Natural killer cell (primary cell): ENCODE measurements around the gene TWSG1. TPM values are rescaled to one million over a fixed set of nuclear protein-coding genes. Genes with fewer than 3 reads are reported as not detected.

ENCODE experiments used
- ATAC-seq, 3 donors: fragments of 150-1000 bp in 2 of 3; fragments of 200-7000 bp in 1 of 3; cut with Tn5 transposase; 1 replicate in 1 of 3; 2 replicates in 2 of 3; pipeline ENCODE4 v1.10.0; 2021; ENCODE audit warnings: mild to moderate bottlenecking in 2 of 3, moderate library complexity in 2 of 3
- DNase-seq, 2 donors: peaks; one replicate each; pipeline versions ENCODE4 v3.0.0 to v3.0.0-alpha.2; 2013 to 2021; ENCODE audit warnings: mixed read lengths in 1 of 2
- H3K27ac ChIP-seq: one replicate; pipeline ENCODE4 v1.5.1; 2013; ENCODE audit warnings: mild to moderate bottlenecking, low read length
- H3K27me3 ChIP-seq: one replicate; pipeline ENCODE4 v1.6.1; 2013; ENCODE audit warnings: low read length; ENCODE audit not compliant: control insufficient read depth, insufficient read depth
- H3K36me3 ChIP-seq: one replicate; pipeline ENCODE4 v1.6.1; 2013; ENCODE audit warnings: low read length; ENCODE audit not compliant: control insufficient read depth, insufficient read depth
- H3K4me1 ChIP-seq: one replicate; pipeline ENCODE4 v1.6.1; 2013; ENCODE audit warnings: low read length; ENCODE audit not compliant: control insufficient read depth, insufficient read depth
- H3K4me3 ChIP-seq: one replicate; pipeline ENCODE4 v1.5.1; 2013; ENCODE audit warnings: low read length
- H3K9me3 ChIP-seq: one replicate; pipeline ENCODE4 v1.6.1; 2013; ENCODE audit warnings: low read length; ENCODE audit not compliant: control insufficient read depth, insufficient read depth
- H3K27ac Mint-ChIP-seq, 2 donors: one replicate each; pipeline ENCODE4 v1.8.0; 2022; ENCODE audit warnings: mild to moderate bottlenecking in 2 of 2, mixed read lengths in 2 of 2, moderate library complexity in 1 of 2
- H3K27me3 Mint-ChIP-seq, 2 donors: one replicate each; pipeline ENCODE4 v1.8.0; 2022; ENCODE audit warnings: low read depth in 2 of 2, mixed read lengths in 2 of 2
- H3K36me3 Mint-ChIP-seq: one replicate; pipeline ENCODE4 v1.8.0; 2022; ENCODE audit warnings: mixed read lengths
- H3K4me1 Mint-ChIP-seq, 2 donors: one replicate each; pipeline ENCODE4 v1.8.0; 2022; ENCODE audit warnings: mixed read lengths in 2 of 2
- H3K4me3 Mint-ChIP-seq: one replicate; pipeline ENCODE4 v1.8.0; 2022; ENCODE audit warnings: mild to moderate bottlenecking, moderate library complexity, mixed read lengths
- H3K9me3 Mint-ChIP-seq, 2 donors: one replicate each; pipeline ENCODE4 v1.8.0; 2022; ENCODE audit warnings: mixed read lengths in 2 of 2
- WGBS: methylation state at CpG from one replicate; pipeline ENCODE4 v1.1.7; 2013; ENCODE audit warnings: missing lambda C conversion rate; ENCODE audit not compliant: insufficient coverage; 5-methylcytosine and 5-hydroxymethylcytosine counted together
- intact Hi-C: fragments of 100-400 bp; cut with micrococcal nuclease; formaldehyde crosslinking; loops from one replicate; pipeline ENCODE4 v1.14.2; 2022
- total RNA-seq, 4 donors: library from RNA; stranded (reverse); fragments of 120-200 nt in 1 of 4; gene quantifications; one replicate each; pipeline versions ENCODE4 v1.2.3 to v1.2.4, GENCODE V29; 2013 to 2022
- TF ChIP-seq, protein P1 (sequence below): fragments of 200-600 bp; IDR thresholded peaks from one replicate; pipeline ENCODE4 v1.8.0; 2022; ENCODE audit warnings: antibody characterized with exemption

TWSG1 gene
- total RNA-seq, 3 donors from 2014 or later (not counting 1 experiment from before 2014, with no cell fraction given), result 3.4 to 7.3 (median 5.6) TPM

GRCh38 chr18:9289698-9290097 is 44.9 kb upstream of the TWSG1 start:
- H3K4me1 Mint-ChIP-seq, result no peaks in the 10 kb centered on the region
- ATAC-seq (no peak), DNase-seq (no peak)
- Histone ChIP-seq H3K9me3 (peaks cover 5% of the 10 kb centered on the region), H3K27me3 (no peaks in the 10 kb centered on the region), H3K4me3 (no peak overlapping the region), H3K36me3 (no peaks in the 10 kb centered on the region), H3K27ac (no peak overlapping the region), H3K4me1 (no peaks in the 10 kb centered on the region)
- intact Hi-C loops, result no loop called here
- no peak overlapping the region for H3K27ac Mint-ChIP-seq
- H3K27me3 Mint-ChIP-seq, result no peaks in the 10 kb centered on the region
- H3K9me3 Mint-ChIP-seq, result peaks cover 0 to 3% of the 10 kb centered on the region in 2 donors
- TF ChIP-seq, protein P1, sequence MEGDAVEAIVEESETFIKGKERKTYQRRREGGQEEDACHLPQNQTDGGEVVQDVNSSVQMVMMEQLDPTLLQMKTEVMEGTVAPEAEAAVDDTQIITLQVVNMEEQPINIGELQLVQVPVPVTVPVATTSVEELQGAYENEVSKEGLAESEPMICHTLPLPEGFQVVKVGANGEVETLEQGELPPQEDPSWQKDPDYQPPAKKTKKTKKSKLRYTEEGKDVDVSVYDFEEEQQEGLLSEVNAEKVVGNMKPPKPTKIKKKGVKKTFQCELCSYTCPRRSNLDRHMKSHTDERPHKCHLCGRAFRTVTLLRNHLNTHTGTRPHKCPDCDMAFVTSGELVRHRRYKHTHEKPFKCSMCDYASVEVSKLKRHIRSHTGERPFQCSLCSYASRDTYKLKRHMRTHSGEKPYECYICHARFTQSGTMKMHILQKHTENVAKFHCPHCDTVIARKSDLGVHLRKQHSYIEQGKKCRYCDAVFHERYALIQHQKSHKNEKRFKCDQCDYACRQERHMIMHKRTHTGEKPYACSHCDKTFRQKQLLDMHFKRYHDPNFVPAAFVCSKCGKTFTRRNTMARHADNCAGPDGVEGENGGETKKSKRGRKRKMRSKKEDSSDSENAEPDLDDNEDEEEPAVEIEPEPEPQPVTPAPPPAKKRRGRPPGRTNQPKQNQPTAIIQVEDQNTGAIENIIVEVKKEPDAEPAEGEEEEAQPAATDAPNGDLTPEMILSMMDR, result no peak
- H3K4me3 Mint-ChIP-seq, result no peak overlapping the region
- H3K36me3 Mint-ChIP-seq, result peaks cover 5% of the 10 kb centered on the region

DNA sequence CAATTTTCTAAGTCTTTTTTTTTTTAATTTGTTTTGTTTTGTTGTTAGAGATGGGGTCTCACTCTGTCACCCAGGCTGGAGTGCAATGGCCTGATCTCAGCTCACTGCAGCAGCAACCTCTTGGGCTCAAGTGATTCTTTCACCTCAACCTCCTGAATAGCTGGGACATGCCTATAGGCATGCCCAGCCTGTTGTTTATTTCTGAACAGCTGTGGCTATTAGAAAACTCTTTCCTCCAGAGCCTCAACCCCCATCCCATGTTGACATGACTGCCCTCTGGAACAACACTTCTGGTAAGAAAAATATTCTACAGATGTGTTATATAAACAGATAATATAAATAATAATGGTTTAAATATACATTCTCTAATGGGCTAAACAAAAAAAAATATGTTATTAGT is 44.4 kb upstream of the TWSG1 start:
- no peaks in the 10 kb centered on the region for H3K27me3 Mint-ChIP-seq
- TF ChIP-seq, protein P1, result no peak
- Histone ChIP-seq H3K27ac (no peak overlapping the region), H3K36me3 (no peaks in the 10 kb centered on the region), H3K4me3 (no peak overlapping the region), H3K4me1 (no peaks in the 10 kb centered on the region), H3K9me3 (peaks cover 5% of the 10 kb centered on the region), H3K27me3 (no peaks in the 10 kb centered on the region)
- ATAC-seq (no peak), DNase-seq (no peak)
- intact Hi-C loops, result no loop called here
- H3K27ac Mint-ChIP-seq, result no peak overlapping the region
- no peak overlapping the region for H3K4me3 Mint-ChIP-seq
- H3K36me3 Mint-ChIP-seq, result peaks cover 5% of the 10 kb centered on the region
- peaks cover 0 to 3% of the 10 kb centered on the region in 2 donors for H3K9me3 Mint-ChIP-seq
- H3K4me1 Mint-ChIP-seq, result no peaks in the 10 kb centered on the region

DNA sequence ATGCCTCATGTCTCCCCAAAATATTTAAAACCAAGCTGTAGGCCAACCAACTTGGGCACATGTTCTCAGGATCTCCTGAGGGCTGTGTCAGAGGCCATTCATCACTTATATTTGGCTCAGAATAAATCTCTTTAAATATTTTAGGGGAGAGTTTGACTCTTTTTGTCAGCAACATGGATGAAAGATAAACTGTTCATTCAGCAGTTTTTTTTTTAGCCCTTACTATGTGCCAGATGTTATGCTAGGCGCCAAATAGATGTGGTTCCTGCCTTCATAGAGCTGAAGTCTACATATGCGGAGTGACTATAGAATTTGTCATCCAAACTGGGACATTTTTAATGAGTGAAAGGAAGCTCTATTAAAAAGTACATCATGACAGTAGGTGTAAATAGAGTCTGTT is 42.5 kb upstream of the TWSG1 start:
- peaks cover 0 to 3% of the 10 kb centered on the region in 2 donors for H3K9me3 Mint-ChIP-seq
- H3K4me3 Mint-ChIP-seq, result no peak overlapping the region
- peaks cover 5% of the 10 kb centered on the region for H3K36me3 Mint-ChIP-seq
- intact Hi-C loops, result no loop called here
- peaks cover 5% of the 10 kb centered on the region for H3K9me3 ChIP-seq
- TF ChIP-seq, protein P1, result no peak
- H3K4me1 ChIP-seq, result no peaks in the 10 kb centered on the region
- H3K27me3 Mint-ChIP-seq, result no peaks in the 10 kb centered on the region
- ATAC-seq (no peak), DNase-seq (no peak)
- 100% methylated on average over 2 of the region's 2 CpGs for WGBS
- no peak overlapping the region for H3K27ac Mint-ChIP-seq
- no peaks in the 10 kb centered on the region for H3K4me1 Mint-ChIP-seq
- H3K4me3 ChIP-seq, result no peak overlapping the region
- H3K36me3 ChIP-seq, result no peaks in the 10 kb centered on the region
- H3K27me3 ChIP-seq, result no peaks in the 10 kb centered on the region
- no peak overlapping the region for H3K27ac ChIP-seq

- ATAC-seq, result no peak
- H3K36me3 Mint-ChIP-seq, result peaks cover 5% of the 10 kb centered on the region
- H3K4me3 ChIP-seq, result no peak overlapping the region
- WGBS, result 93% methylated on average over 1 of the region's 1 CpG
- intact Hi-C loops, result no loop called here
- DNase-seq, result no peak
- no peaks in the 10 kb centered on the region for H3K27me3 ChIP-seq
- no peak overlapping the region for H3K4me3 Mint-ChIP-seq
- no peaks in the 10 kb centered on the region for H3K4me1 Mint-ChIP-seq
- no peak overlapping the region for H3K27ac Mint-ChIP-seq
- H3K4me1 ChIP-seq, result no peaks in the 10 kb centered on the region
- H3K27me3 Mint-ChIP-seq, result no peaks in the 10 kb centered on the region
- TF ChIP-seq, protein P1, result no peak
- peaks cover 5% of the 10 kb centered on the region for H3K9me3 ChIP-seq
- H3K9me3 Mint-ChIP-seq, result peaks cover 0 to 3% of the 10 kb centered on the region in 2 donors
- H3K27ac ChIP-seq, result no peak overlapping the region
- no peaks in the 10 kb centered on the region for H3K36me3 ChIP-seq
These were observed 40.6 kb upstream of the TWSG1 start for GRCh38 chr18:9293948-9294347.
